GM21381 (cell line): Measurements from ENCODE around the gene CSPG5.

Experiments
- ATAC-seq: cut with Tn5 transposase; IDR thresholded peaks from one replicate; pipeline ENCODE4 v1.9.1; 2021; ENCODE audit warnings: mild to moderate bottlenecking, moderate library complexity; ENCODE audit not compliant: unreplicated experiment

CSPG5 gene

DNA sequence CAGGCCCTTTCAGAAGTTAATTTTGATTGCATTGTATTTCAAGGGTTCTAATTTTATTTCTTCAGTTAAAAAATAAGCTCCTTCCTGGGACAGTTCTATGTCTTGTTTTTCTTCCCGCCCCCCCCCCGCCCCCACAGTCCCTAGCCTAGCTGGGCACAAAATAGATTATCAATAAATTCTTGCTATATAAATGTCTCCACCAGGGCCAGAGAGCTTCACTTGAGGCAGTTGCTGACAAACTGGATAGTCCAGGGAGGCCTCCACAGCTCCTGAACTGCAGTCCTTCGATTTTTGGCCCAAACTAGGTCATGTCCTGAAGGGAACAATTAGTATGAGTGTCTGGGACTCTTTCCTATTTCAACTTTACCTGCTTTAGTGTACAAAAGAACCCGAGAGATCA, 9.9 kb upstream of the CSPG5 start:
- ATAC-seq, result no peak

DNA sequence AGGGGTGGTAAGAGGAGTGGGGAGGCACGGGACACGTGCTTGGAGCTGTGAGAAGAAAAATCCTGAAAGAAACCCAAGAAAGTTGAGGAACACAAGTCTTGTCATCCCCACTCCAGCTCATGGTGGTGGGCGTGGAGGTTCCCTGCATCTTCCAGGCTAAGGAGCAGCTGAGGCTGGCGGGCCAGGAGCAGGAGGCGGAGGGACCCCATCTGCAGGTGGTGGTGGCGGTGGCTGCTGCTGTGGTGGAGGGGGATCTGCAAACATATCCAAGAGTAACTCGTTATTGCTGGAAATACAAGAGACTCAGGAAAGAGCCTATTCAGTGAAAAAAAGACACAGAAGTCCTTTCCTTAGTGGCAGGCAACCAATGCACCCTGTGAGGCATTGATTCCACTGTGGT, 9.4 kb upstream of the CSPG5 start:
- no peak for ATAC-seq

DNA sequence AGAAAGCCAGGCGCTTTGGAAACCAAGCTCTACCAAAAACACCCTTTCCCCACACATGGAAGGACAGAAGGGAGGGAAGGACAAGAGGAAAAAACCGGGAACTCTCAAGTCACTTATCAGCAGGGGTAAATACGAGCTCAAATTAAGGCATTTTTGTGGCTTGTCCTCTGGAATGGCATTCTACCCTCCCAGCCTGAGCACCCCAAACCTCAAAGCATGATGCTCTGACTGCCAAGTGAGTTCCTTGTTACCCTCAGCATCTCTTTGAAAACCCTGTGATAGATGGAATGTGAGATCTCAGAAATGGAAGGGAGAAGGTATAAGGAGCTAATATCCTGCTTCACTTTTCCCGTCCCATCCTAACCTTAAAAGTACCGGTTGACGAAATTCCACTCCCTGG, 8.1 kb upstream of the CSPG5 start:
- no peak for ATAC-seq

DNA sequence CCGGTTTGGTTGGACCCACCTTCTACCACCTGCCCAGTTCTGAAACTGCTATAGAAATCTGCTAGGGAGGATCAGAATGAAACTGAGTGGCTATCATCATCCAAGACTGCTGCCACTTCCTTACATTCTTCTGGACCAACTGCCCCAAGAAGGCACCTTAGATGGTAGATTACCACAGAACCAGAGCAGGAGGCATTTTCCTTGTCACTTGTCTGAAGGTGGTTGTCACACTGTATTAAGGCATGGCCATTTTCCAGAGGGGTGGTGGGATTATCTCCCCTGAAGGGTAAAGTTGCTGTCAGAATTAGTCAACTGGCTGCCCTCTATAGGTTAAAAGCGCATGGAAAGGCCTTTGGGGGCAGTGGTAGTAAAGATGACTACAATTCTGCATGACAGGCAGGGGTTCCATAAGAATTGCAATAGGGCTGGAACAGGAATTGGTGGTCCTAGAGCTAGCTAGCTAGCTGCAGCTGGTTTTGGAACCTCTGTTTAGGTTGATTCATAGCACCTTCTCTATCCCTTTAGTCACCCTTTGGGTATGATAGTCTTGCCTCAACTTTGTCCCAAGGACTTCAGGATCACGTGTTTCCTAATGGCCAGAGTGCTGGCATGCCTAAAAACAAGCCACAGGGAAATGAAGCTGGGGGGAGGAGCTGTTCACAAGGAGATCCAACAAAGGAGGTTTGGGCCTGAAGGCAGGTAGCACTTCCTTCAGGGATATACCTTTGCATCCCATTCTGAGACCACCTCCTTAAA, 4.8 kb upstream of the CSPG5 start:
- no peak for ATAC-seq

DNA sequence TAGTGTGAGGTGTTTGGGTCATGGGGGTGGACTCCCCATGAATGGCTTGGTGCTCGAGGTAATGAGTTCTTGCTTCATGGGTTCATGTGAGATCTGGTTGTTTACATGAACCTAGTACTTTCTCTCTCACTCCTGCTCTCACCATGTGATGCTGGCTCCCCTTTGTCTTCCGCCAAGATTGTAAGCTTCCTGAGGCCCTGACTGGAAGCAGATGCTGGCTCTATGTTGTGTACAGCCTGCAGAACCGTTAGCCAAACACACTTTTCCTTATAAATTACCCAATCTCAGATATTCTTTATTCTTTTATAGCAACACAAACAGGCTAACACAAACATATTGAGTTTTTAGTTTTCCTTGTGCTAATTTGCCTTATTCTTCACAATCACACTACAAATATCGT, 3.2 kb upstream of the CSPG5 start:
- no peak for ATAC-seq

DNA sequence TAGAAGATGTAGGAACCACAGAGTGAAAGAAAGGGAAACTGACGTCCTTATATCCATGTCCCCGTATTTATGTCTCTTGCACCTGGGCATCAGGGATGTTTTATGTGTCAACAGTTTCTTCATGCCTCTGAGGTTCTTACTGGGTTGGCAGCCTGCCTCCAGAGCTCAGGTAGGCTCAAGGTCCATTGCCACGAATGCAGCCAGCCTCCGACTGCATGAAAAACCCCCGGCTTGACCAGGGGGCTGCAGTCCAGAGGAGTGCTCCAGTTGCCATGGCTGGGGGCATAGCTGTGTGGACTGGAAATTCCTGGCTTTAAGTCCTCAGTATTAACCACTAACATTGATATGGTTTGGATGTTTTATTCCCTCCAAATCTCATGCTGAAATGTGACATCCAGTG, 2.8 kb upstream of the CSPG5 start:
- no peak for ATAC-seq

DNA sequence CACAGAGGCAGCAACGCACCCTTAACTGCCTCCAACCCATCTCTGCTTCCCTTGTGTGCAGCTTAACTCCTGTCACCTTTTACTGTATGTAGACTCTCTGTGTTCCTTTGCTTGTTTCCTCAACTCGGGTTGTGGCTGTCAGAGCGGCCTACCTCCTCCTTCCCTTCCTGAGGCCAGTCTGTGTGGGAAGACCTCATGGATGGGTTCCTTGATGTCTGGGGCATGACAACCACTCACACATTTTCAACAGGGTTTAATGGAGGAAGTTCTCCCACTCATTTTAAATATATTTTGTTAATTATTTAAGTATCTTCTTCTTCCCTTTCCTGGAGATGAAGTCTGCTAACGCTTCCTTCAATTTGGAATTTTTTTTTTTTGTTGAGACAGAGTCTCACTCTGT, 1.8 kb upstream of the CSPG5 start:
- no peak for ATAC-seq

DNA sequence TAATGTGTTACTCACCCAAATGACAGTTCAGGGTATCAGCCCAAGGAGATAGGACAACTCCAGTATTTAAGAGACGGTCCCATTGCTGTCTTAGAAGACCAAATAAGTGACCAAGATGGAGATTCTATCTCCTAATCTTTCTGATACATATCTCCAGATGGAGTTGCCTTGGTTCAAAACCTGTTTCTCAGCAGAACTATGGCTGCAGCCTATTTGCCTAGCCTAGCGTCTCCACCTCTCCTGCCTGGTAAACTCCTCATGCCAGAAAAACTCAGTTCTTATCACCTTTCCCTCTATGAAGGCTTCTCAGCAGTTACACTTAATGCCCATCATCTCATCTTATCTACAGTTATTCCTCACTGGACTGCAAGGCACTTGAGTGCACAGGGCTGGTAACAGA, 1.2 kb upstream of the CSPG5 start:
- no peak for ATAC-seq

DNA sequence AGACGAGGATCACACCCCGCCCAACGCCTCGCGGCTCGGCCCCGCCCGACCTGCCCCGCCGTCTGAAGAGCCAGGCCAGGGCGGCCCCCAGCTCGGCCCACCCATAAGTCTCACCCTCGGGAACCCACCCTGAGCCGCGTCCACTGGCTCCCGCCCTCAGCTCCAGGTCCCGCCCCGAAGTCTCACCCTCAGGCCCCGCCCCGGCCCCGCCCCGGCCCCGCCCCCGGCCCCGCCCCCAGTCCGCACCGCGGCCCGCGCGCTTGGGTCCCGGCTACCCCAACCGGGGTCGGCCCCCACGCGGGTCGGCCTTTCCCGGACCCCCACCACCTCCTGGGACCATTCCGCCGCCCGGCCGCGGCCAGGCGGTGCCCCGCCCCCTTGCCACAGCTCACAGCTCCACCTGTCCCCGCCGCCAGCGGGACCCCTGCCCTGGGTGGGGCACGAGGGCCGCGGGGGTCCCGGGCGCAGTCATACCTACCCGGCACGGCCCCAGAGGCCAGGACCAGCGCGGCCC, 489 bp downstream of the CSPG5 start:
- ATAC-seq, result peak; percentile 55

DNA sequence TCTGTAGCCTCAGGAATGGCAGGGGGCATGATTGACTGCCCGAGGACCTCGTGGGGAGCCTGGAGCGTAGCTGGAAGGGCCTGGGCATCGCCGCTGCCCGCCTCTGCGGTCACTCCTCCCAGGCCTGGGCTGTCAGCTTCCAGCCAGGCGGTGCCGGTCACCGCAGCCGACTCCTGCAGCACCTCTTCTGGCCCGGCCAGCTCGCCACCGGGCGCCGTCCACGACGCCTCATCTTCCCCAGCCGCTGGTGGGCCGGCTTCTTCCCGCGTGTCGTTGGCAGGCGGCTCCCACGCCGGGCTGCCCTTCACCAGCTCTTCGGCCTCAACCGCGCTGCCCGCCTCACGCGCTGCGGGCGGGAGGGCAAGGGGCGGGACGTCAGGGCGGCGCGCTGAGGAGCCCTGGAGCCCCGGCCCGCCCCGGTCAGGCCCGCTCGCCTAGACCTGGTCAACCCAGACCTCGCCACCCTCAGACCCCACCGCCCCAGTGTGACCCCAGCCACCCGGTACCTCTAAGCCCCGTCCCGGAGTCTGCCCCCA, 1.0 kb downstream of the CSPG5 start:
- no peak for ATAC-seq

DNA sequence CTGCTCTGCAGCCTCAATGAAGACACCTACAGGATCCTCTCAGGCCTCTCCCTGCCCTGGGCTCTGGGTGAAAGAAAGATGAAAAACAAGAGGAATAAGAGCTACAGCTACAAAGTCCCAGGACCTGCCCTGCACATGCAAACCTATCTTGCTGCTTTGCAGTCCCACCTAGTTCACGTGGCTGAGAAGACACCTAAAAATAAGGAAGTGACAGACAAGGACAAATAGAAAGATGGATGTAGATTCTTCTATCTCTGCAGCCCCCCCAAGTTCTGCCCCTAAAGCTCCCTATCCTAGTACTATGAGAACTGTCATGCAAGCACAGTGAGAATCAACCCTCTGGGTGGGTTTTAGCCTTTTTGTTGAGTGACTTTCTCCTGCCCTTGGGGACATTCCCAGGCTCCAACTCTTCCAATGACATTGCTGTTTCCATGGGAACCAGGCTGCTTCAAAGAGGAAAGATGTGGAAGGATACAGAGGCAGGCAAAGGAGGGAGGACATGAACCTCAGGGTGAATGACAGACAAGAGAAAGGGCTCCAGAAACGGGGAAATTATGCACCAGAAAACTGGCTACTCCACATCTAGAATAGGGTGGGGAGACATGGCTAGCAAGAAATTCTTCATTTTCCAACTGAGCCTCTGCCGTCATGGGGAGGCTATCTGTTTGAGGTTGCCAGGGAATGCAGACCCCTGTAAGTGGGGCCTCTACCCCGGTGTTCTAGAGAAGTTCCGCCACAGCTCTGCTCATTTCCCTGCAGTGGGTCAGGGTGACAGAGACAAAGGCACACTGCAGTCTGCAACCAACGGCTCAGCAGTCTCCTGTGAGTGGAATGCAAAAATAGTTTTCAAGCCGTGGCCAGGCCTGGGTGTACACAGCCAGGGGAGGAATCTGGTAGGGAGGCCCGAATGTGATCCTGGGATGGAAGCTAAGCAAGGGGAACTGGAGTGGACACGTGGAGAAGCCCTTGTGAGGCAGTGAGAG, 5.2 kb downstream of the CSPG5 start:
- ATAC-seq, result no peak

DNA sequence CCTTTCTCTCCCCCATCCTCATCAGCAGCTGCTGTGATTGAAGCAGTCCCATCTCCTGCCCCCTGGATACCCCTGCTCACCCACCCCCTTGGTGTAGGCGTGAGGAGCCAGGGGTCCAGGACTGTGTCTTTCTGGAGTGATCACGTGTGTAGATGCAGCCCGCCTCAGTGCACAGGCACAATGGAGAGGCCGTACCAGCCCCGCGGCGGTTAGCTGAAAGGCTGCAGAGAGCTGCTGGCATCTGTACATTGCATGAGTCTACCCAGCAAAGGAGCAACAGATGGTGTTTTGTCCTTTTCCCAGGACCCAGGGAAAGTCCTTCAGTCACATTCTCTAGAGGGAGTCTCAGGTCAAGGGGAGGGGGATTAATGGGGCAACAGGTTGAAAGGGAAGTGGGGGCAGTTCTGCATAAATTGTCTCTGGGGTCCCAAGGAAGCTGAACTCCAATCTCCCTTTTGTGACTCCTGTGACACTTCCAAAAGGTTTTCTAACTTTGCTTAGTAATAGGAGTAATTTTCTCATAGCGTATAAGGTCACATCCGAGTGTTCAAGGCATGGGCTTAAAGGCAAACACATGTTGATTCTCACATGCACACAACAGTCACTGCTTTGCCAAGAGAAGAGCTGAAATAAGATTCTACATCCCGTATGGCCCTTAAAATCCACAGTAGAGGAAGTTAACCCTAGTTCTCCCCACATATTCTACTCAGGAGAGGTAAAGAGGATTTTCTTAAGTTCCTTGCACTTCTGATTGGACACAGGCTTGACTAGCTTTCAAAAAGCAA, 7.1 kb downstream of the CSPG5 start:
- no peak for ATAC-seq

DNA sequence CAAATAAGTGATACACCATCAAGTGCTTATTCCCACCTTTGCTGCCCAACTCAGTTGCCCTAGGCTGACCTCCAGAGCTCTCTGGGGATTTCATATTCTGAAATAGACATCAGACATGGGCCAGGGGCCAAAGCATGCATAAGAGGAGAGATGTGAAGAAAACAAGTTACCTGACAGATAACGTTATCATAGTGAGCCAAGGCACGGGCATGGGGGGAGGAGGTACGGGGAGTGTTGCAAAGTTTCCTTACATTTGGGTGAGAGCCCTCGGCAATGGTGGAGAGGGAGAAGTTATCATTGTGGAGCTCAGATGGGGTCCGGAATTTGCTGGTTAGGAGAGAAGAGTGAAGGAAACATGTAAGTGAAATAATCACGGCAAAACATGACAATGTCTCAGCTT, 9.8 kb downstream of the CSPG5 start:
- ATAC-seq, result no peak

DNA sequence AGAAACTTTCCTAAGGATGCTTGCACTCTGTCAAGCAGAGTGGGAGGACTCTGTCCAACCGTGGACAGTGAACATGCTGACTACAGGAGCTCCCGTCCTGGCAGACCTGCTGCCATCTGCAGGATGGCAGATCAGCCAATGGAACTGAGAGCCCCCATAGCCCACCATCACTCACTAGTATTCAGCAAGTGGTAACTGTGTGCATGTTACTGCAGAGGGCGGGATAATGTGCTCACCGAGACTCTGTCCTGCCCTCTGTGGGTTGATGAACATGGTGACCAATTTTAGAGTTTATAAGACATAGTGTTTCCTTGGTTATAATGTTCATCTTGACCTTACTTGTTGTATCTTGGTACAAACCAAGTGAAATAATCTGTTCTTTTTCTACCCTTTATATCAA, 11.5 kb downstream of the CSPG5 start:
- no peak for ATAC-seq

DNA sequence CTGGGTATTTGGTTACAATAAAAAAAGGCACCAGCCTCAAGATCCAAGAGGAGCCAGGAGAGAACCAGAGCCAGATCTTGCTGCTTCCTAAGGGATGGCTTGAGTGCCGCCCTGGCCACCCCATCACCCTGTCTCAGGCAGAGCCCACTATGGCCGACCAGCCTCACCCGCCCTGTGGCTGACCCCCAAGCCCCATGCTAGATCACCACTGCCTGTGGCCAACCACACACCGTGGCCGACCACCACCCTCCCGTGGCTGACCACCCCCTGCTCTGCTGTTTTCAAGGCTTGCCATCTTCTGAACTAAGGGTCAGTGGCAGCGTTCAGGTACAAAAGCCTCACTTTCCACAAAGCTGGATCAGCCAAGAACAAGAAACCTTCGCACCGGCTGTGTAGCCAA, 12.0 kb downstream of the CSPG5 start:
- ATAC-seq, result no peak

DNA sequence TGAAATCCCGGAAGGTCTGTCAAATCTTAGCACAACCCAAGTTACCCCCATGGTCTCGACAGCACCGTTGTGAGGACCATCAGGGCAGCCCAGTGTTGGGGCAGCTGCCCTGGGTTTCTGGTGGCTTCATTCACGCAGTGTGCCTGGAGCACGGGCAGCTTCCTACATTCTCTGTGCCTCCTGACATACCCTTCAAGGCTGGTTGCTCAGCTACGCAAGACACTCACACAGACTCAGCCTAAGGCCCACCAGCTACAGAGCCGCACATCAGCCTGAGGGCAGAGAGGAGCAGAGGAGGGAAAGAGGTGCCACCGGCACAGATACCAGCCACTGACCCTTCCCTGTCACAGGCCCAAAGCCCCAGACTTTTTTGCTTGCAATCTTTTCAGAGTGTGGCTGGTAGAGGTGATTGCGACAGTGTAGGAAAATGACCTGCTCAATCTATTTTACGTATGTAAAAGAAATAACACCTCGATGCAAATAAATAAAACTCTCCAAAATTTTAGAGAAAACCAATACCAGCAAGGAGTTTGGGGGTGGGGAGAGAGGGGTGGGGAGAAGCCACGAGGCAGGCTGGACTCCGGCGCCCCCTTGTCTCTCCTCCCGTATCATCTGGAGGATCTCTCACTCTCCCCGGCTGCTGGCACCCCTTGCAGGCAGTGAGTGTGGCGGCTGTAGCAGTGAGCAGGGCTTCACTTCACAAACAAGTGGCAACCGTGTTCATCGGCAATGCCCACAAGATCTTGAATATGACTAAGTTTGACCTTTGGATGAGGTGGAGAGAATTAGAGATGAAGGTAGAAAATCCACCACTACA, 12.7 kb downstream of the CSPG5 start:
- no peak for ATAC-seq

DNA sequence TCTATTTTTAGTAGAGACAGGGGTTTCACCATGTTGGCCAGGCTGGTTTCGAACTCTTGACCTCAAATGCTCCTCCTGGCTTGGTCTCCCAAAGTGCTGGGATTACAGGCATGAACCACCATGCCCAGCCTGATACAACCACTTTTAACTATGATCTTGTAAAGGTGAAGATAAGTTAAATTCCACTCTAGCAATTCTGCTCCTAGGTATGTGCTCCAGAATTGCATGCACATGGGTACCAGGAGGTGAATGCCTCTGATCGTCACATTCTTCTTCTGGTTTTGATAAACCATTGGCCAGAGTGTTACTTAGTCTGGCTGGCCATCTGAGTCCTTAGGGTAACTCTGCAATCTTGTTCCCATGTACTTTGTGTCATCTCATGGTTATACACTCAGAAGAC, 22.3 kb downstream of the CSPG5 start:
- no peak for ATAC-seq

DNA sequence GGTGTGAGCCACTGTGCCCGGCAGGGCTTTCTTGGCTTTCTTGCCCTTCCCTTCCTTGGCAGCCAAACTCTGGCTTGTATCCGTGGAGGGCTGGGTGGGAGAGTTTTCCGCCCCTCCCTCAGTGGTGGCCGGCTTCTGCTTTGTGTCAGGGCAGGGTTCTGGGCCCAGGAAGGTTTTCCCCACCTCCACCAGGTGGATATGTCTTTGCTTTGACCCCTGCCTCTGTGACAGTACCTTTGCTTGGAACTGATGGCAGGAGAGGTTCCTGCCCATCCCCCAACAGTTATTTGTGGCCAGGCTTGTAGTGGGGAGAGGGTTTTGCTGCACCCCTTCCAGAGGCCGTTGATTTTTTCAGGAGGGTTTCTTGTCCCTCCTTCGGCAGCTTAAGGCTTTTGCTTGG, 24.3 kb downstream of the CSPG5 start:
- ATAC-seq, result no peak

DNA sequence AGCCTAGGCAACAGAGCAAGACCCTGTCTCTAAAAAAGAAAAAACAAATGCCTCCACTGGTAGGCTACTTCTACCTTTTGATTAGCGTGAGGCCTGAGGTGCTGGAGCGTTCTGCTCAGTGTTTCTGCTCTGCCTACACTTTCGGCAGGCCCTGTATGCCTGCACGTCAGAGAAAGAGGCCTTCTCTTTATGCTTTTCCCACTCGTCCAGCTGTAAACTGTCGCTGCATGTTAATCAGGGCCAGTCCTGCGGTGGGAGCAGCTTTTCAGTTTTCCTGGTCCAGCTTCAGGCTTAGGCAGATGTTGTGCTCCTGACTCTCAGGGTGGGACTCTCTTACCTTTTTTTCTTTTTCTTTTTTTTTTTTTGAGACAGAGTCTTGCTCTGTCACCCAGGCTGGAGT, 25.3 kb downstream of the CSPG5 start:
- no peak for ATAC-seq
